H1 (cell line): ENCODE measurements around the gene ST13. TPM values are rescaled to one million over a fixed set of nuclear protein-coding genes. Genes with fewer than 3 reads are reported as not detected.

ENCODE experiments used
- CTCF ChIP-seq, 3 experiments: IDR thresholded peaks; 1 replicate in 2 of 3; 2 replicates in 1 of 3; pipeline versions ENCODE4 v1.5.1 to v1.6.1; 2011; ENCODE audit warnings: low read length in 3 of 3, mild to moderate bottlenecking in 3 of 3, inconsistent platforms in 2 of 3, low read depth in 1 of 3, moderate library complexity in 1 of 3; ENCODE audit not compliant: insufficient read depth in 1 of 3; ENCODE audit errors: control extremely low read depth in 1 of 3
- EZH2 ChIP-seq: fragments of 200-600 bp; sonication (generic); IDR thresholded peaks from 2 replicates; pipeline ENCODE4 v1.7.1; 2012; ENCODE audit warnings: low read depth, mild to moderate bottlenecking, moderate library complexity, low read length, inconsistent platforms; ENCODE audit not compliant: severe bottlenecking
- KDM4A ChIP-seq: IDR thresholded peaks from one replicate; pipeline ENCODE4 v1.7.1; 2012; ENCODE audit warnings: low read depth, mild to moderate bottlenecking, moderate library complexity, low read length, inconsistent platforms; ENCODE audit not compliant: severe bottlenecking
- RFX5 ChIP-seq: IDR thresholded peaks from 2 replicates; pipeline ENCODE4 v1.6.1; 2011; ENCODE audit warnings: low read depth, low read length, improper control_type of control experiment, borderline replicate concordance
- polyA plus RNA-seq, 7 experiments: library from polyadenylated mRNA; depleted of rRNA in 3 of 7; stranded (reverse) in 5 of 7; unstranded in 2 of 7; fragments of >200 nt in 5 of 7; fragments of 200-250 nt in 2 of 7; gene quantifications; 1 replicate in 5 of 7; 2 replicates in 1 of 7; 4 replicates in 1 of 7; pipeline versions ENCODE4 v1.2.1 to v1.2.3, GENCODE V29; 2011 to 2013; ENCODE audit warnings: missing spikeins in 2 of 7, mixed read lengths in 2 of 7
- total RNA-seq: library from RNA; stranded (reverse); fragmentation: NEBNext Ultra II Directional; extraction: Animal tissue kit (Norgen Biotek cat#: 25700); gene quantifications from 2 replicates; pipeline ENCODE4 v1.2.1, GENCODE V29; 2021

ST13 gene
- total and polyA plus RNA-seq, 2 of the 8 experiments (the other 6 are each of a cell fraction or from before 2014, with no cell fraction given): 52.0 to 305 TPM

- TF ChIP-seq CTCF (IDR thresholded peaks at IDR 0.05; ENCODE audit: control extremely low read depth in 1 of 3, insufficient read depth in 1 of 3, low read depth in 1 of 3, low read length in 3 of 3) (no peak), KDM4A (no peak), EZH2 (no peak), RFX5 (no peak)
These were observed 34.4 kb upstream of the ST13 start (continued) for GRCh38 chr22:40890881-40891280.
